Measurements from ENCODE around the gene RCL1. TPM values are rescaled to one million over a fixed set of nuclear protein-coding genes. Genes with fewer than 3 reads are reported as not detected.
"Not testable (repeated sequence)": the region's sequence is repeated elsewhere in the genome, so short reads cannot be mapped to it uniquely, and the experiment has no call there.

RCL1 gene
- polyA plus RNA-seq, 1 donor, result 13.5 TPM

DNA sequence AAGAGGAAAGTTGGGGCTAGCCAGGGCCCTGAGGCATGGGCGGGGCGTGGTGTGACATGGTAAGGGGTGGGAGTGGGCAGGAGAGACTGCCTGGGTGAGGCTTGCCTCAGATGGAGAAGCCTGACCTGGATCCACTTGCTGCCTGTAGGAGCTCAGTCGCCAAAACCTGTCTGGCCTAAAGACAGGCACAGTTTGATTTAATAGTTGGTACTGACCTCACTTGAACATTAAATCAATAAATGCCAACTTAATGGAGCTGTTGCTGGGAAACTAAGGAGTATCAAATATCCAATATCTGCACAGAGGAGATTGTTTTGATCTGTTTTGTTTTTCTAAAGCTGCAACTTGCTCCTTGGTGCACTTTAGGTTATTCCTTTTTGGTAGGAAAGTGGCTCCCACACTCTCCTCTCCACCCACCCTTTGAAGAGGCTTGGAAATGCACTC is 86.4 kb downstream of the RCL1 start:
- DNase-seq (ENCODE audit: low read depth), result no peak

- DNase-seq (ENCODE audit: low read depth), result no peak
These were observed 90.7 kb downstream of the RCL1 start for GRCh38 chr9:4883326-4883873.

DNA sequence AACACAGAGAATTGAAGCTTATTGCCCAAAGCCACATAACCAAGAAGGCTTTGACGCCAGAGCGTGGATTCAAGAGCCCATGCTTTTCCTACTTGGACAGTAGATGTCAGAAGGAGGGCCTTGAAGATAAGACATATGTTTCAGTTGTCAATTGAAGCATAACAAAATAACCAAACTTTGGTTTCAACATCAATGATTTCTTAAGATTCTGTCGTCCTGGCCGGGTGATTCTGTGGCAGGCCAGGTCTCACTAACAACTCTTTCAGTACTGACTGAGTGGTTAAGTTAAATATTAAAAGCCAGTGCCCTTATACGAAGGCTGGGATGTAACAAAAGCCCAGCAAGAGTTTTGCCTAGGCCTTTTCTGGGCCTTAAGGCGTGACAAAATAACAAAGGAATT is 94.0 kb downstream of the RCL1 start:
- no peak for DNase-seq (ENCODE audit: low read depth)

- DNase-seq (ENCODE audit: low read depth), result no peak
These were observed 94.8 kb downstream of the RCL1 start for GRCh38 chr9:4887556-4887955.

DNA sequence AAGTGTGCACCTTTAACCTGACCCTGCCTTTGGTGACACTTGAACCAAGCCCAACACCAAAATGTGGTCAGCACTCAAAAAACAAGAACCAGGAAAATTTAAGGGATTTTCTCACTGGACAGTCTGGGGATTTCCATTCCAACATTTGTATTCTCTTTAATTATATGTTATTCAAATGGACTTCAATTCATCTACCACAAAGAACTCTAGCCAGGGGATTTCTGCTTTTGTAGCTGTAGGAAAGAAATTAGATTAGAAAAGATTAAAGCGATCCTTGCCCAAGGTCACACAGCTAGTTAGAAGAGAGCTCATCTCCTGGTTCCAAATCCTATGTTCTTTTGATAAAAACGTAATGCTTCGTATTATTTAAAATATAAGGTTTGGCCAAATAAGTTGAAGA is 97.5 kb downstream of the RCL1 start:
- no peak for DNase-seq (ENCODE audit: low read depth)

DNA sequence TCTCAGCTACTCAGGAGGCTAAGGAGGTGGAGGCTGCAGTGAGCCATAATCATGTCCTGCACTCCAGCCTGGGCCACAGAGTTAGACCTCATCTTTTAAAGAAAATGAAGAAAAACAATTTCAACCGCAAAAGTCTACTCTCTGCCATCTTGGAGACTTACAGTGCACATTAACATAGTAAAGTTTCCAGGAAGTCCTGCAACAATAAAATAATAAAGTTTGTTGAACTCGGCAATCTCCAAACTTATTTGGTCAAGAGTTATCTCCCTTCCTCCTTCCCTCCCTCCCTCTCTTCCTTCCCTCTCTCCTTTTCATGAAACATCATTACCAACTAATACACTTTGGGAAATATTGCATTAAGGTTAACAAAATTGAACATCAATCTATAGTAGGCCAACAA is 98.2 kb downstream of the RCL1 start:
- no peak for DNase-seq (ENCODE audit: low read depth)

DNA sequence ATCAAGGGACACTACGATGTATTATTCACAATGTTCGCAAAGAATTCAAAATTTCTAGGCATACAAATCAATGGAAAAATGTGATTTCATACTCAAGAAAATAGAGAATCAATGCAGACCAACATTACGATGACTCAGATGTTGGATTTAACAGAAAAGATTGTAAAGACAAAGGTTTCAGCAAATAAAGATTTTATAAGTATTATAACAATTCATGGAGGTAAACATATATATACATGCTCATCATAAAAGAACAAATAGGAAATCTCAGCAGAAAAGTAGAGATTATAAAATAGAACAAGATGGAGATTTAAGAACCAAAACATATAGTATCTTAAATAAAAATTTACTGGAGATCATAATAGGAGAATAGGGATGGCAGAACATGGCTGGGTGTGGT is 98.9 kb downstream of the RCL1 start:
- DNase-seq (ENCODE audit: low read depth), result no peak

GRCh38 chr9:4892501-4893194 is 99.9 kb downstream of the RCL1 start:
- no peak for DNase-seq (ENCODE audit: low read depth)

- no peak for DNase-seq (ENCODE audit: low read depth)
These were observed 101.3 kb downstream of the RCL1 start for GRCh38 chr9:4894076-4894475.

- DNase-seq (ENCODE audit: low read depth), result not testable (repeated sequence)
These were observed 107.1 kb downstream of the RCL1 start for GRCh38 chr9:4899853-4900252.

DNA sequence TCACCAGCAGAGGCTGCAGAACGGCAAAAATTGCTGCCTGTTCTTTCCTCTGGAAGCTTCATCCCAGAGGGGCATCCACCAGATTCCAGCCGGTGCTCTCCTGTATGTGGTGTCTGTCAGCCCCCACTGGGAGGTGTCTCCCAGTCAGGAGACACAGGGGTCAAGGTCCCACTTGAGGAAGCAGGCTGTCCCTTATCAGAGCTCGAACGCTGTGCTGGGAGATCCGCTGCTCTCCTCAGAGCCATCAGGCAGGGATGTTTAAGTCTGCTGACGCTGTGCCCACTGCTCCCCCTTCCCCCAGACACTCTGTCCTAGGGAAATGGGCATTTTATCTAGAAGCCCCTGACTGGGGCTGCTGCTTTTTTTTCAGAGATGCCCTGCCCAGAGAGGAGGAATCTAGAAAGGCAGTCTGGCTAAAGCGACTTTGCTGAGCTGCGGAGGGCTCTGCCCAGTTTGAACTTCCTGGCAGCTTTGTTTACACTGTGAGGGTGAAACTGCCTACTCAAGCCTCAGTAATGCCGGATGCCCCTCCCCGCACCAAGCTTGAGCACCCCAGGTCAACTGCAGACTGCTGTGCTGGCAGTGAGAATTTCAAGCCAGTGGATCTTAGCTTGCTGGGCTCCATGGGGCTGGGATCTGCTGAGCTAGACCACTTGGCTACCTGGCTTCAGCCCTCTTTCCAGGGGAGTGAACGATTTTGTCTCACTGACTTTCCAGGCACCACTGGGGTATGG is 108.8 kb downstream of the RCL1 start:
- DNase-seq (ENCODE audit: low read depth), result not testable (repeated sequence)

- DNase-seq (ENCODE audit: low read depth), result no peak
These were observed 109.4 kb downstream of the RCL1 start for GRCh38 chr9:4902135-4902475.

- DNase-seq (ENCODE audit: low read depth), result no peak
These were observed 111.8 kb downstream of the RCL1 start for GRCh38 chr9:4904322-4905134.

- DNase-seq (ENCODE audit: low read depth), result no peak
These were observed 112.4 kb downstream of the RCL1 start for GRCh38 chr9:4905135-4905490.

Other genes with a start within 250 kb of the RCL1 start
- gene PLPP6, start 130.7 kb upstream of the RCL1 start, polyA plus RNA-seq (ENCODE audit: insufficient read length), result 3.2 TPM
- gene SPATA6L, start 126.5 kb upstream of the RCL1 start, polyA plus RNA-seq (ENCODE audit: insufficient read length), result 0.47 TPM
- 30.6 TPM for gene CDC37L1, start 113.4 kb upstream of the RCL1 start, polyA plus RNA-seq (ENCODE audit: insufficient read length)
- 42.1 TPM for gene AK3, start 51.7 kb upstream of the RCL1 start, polyA plus RNA-seq (ENCODE audit: insufficient read length)
- 13.5 TPM for gene JAK2, start 192.3 kb downstream of the RCL1 start, polyA plus RNA-seq (ENCODE audit: insufficient read length)